ENCODE measurements around the gene IL1RN. TPM values are rescaled to one million over a fixed set of nuclear protein-coding genes. Genes with fewer than 3 reads are reported as not detected.

The IL1RN gene
- total and polyA plus RNA-seq, 10 of the 15 experiments (the other 5 are each of a cell fraction or from before 2014, with no cell fraction given) = 0.04 TPM; not detected in 7

DNA sequence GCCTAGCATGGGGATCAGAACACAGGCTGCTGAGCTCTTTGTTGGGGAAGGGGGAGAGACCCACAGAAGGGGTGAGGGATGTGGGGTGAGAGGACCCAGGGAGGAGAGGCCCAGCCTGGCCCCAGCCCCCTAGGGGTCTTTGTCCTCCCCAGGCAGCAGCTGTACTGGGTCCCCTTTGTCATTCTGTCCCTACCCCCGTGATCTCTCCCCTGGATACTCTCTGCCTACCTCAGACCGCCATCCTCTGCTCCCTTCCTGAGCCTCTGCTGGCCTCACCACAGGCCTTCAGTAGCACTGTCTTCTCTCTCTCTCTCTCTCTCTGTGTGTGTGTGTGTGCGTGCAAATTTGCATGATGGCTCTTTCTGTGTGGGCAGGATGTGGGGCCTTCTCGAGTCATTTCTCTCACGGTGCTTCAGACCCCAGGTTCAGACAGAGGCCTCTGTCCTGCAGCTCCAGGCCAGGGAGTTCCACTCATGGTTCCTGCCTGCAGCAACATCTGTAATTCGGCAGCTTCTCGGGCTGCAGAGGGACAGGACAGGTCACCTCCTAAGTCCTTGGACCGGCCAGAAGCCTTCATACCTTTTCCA, 47.7 kb downstream of the IL1RN start (continued):
- TF ChIP-seq, protein P1, sequence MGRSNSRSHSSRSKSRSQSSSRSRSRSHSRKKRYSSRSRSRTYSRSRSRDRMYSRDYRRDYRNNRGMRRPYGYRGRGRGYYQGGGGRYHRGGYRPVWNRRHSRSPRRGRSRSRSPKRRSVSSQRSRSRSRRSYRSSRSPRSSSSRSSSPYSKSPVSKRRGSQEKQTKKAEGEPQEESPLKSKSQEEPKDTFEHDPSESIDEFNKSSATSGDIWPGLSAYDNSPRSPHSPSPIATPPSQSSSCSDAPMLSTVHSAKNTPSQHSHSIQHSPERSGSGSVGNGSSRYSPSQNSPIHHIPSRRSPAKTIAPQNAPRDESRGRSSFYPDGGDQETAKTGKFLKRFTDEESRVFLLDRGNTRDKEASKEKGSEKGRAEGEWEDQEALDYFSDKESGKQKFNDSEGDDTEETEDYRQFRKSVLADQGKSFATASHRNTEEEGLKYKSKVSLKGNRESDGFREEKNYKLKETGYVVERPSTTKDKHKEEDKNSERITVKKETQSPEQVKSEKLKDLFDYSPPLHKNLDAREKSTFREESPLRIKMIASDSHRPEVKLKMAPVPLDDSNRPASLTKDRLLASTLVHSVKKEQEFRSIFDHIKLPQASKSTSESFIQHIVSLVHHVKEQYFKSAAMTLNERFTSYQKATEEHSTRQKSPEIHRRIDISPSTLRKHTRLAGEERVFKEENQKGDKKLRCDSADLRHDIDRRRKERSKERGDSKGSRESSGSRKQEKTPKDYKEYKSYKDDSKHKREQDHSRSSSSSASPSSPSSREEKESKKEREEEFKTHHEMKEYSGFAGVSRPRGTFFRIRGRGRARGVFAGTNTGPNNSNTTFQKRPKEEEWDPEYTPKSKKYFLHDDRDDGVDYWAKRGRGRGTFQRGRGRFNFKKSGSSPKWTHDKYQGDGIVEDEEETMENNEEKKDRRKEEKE (IDR thresholded peaks at IDR 0.05) = no peak
- no peak for TF ChIP-seq NR2C2 (IDR thresholded peaks at IDR 0.05; ENCODE audit: borderline replicate concordance, control insufficient read depth, insufficient read length, low read depth)
- TF ChIP-seq ZNF217 (IDR thresholded peaks at IDR 0.05) = no peak
- TF ChIP-seq, protein P2, sequence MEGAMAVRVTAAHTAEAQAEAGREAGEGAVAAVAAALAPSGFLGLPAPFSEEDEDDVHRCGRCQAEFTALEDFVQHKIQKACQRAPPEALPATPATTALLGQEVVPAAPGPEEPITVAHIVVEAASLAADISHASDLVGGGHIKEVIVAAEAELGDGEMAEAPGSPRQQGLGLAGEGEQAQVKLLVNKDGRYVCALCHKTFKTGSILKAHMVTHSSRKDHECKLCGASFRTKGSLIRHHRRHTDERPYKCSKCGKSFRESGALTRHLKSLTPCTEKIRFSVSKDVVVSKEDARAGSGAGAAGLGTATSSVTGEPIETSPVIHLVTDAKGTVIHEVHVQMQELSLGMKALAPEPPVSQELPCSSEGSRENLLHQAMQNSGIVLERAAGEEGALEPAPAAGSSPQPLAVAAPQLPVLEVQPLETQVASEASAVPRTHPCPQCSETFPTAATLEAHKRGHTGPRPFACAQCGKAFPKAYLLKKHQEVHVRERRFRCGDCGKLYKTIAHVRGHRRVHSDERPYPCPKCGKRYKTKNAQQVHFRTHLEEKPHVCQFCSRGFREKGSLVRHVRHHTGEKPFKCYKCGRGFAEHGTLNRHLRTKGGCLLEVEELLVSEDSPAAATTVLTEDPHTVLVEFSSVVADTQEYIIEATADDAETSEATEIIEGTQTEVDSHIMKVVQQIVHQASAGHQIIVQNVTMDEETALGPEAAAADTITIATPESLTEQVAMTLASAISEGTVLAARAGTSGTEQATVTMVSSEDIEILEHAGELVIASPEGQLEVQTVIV (IDR thresholded peaks at IDR 0.05; ENCODE audit: borderline replicate concordance, partially characterized antibody) = peak; percentile 32
- peak; percentile 89 for TF ChIP-seq ATF7 (IDR thresholded peaks at IDR 0.05; ENCODE audit: low read depth)
- no peak for TF ChIP-seq YBX1 (IDR thresholded peaks at IDR 0.05)
- TF ChIP-seq NBN (IDR thresholded peaks at IDR 0.05) = peak; percentile 99
- TF ChIP-seq, protein P3, sequence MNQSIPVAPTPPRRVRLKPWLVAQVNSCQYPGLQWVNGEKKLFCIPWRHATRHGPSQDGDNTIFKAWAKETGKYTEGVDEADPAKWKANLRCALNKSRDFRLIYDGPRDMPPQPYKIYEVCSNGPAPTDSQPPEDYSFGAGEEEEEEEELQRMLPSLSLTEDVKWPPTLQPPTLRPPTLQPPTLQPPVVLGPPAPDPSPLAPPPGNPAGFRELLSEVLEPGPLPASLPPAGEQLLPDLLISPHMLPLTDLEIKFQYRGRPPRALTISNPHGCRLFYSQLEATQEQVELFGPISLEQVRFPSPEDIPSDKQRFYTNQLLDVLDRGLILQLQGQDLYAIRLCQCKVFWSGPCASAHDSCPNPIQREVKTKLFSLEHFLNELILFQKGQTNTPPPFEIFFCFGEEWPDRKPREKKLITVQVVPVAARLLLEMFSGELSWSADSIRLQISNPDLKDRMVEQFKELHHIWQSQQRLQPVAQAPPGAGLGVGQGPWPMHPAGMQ (IDR thresholded peaks at IDR 0.05; ENCODE audit: borderline replicate concordance) = peak; percentile 47; the same call in 1 of the 2 replicates
- no peak for TF ChIP-seq ZNF274 (IDR thresholded peaks at IDR 0.05; ENCODE audit: insufficient read depth, insufficient read length)
- TF ChIP-seq SUZ12 (IDR thresholded peaks at IDR 0.05; ENCODE audit: unreplicated experiment) = no peak
- TF ChIP-seq ASH2L (IDR thresholded peaks at IDR 0.05; ENCODE audit: borderline replicate concordance, low read depth) = no peak
- TF ChIP-seq PML (IDR thresholded peaks at IDR 0.05; ENCODE audit: low read length) = peak; percentile 93
- TF ChIP-seq WRNIP1 (IDR thresholded peaks at IDR 0.05; ENCODE audit: borderline replicate concordance, low read depth, low read length) = peak; percentile 41; the same call in 1 of the 2 replicates
- no peak for TF ChIP-seq EZH2 (IDR thresholded peaks at IDR 0.05; ENCODE audit: borderline replicate concordance, control insufficient read depth, low read depth, low read length)
- TF ChIP-seq NFYA (IDR thresholded peaks at IDR 0.05; ENCODE audit: borderline replicate concordance, low read depth, low read length) = no peak
- TF ChIP-seq, protein P4, sequence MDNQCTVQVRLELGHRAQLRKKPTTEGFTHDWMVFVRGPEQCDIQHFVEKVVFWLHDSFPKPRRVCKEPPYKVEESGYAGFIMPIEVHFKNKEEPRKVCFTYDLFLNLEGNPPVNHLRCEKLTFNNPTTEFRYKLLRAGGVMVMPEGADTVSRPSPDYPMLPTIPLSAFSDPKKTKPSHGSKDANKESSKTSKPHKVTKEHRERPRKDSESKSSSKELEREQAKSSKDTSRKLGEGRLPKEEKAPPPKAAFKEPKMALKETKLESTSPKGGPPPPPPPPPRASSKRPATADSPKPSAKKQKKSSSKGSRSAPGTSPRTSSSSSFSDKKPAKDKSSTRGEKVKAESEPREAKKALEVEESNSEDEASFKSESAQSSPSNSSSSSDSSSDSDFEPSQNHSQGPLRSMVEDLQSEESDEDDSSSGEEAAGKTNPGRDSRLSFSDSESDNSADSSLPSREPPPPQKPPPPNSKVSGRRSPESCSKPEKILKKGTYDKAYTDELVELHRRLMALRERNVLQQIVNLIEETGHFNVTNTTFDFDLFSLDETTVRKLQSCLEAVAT (IDR thresholded peaks at IDR 0.05) = peak; percentile 97
- no peak for TF ChIP-seq RFX5 (IDR thresholded peaks at IDR 0.05; ENCODE audit: low read depth, low read length)
- TF ChIP-seq CHD4 (IDR thresholded peaks at IDR 0.05) = no peak
- TF ChIP-seq ETV6 (conservative IDR thresholded peaks at IDR 0.05 in 1 of 2, IDR thresholded peaks at IDR 0.05 in 1 of 2; ENCODE audit: borderline replicate concordance in 1 of 2, low read depth in 1 of 2) = peak in 1 of 2 experiments; percentile 88; a peak in 2 of 4 replicates
- TF ChIP-seq ZNF24 (IDR thresholded peaks at IDR 0.05) = 0 out of 2 replicates have a peak, but pooled peaks have one; percentile 41
- peak; percentile 79 for TF ChIP-seq IKZF1 (conservative IDR thresholded peaks at IDR 0.05)
- TF ChIP-seq HDGF (IDR thresholded peaks at IDR 0.05) = peak; percentile 96

All from GM12878 (cell line).